Muscle of back (tissue), 11 donors: ENCODE data around the gene CRB2. TPM values are rescaled to one million over a fixed set of nuclear protein-coding genes. Genes with fewer than 3 reads are reported as not detected.
A peak's percentile ranks its signal among the peaks of the same experiment; 100 is the strongest.

Experiments used
- DNase-seq, 3 donors: peaks; one replicate each; pipeline versions ENCODE4 v3.0.0 to v3.0.0-alpha.2; 2013
- polyA plus RNA-seq, 10 donors: library from polyadenylated mRNA; unstranded; fragments of 120-200 nt; gene quantifications; one replicate each; pipeline ENCODE4 v1.2.1, GENCODE V29; 2013; ENCODE audit not compliant: insufficient read length in 10 of 10

Gene CRB2
- polyA plus RNA-seq, 10 donors, result 0.04 to 0.13 (median 0.10) TPM

DNA sequence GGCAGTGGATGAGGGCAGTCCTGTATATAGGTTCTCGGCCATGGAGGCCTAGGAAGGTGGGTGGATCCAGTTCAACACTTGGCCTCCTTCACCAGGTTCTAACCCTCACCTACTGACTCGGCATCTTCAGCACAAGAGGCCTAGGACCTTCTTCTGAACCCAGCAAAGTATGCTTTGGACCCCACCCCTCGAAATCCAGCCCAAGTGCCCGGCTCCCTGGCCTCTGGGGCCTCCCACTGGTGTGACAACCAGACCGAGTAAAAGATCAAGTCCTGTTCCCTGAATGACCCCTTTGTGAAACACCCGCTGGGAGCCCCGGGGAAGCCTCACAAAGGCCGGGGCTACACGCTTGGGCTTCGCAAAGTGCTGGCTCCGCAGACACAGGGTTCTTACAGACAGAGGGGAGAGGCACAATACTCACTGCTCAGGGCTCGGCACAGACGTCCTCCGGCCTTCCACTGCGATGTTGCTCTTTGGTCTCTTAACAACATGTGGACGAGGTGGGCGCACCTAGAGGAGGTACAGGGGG, 47.0 kb downstream of the CRB2 start:
- no peak for DNase-seq

DNA sequence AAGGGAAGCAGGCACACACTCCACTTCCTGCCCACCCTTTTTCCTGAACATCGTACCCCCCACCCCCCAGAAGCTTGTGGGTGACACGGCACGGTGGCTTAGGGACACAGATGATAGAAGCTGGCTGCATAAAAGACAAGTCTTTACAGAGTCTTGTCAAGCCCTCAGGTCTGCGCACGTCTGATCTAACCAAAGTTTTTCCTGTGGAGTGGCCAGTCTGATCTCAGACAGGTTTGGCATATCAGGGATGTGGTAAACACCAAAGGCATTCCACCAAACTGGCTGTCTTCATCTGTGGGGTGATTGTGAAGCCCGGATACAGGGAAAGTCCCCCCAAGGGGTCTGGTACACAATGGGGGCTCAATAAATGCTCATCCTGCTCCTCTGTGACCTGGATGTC, 50.0 kb downstream of the CRB2 start:
- no peak for DNase-seq

DNA sequence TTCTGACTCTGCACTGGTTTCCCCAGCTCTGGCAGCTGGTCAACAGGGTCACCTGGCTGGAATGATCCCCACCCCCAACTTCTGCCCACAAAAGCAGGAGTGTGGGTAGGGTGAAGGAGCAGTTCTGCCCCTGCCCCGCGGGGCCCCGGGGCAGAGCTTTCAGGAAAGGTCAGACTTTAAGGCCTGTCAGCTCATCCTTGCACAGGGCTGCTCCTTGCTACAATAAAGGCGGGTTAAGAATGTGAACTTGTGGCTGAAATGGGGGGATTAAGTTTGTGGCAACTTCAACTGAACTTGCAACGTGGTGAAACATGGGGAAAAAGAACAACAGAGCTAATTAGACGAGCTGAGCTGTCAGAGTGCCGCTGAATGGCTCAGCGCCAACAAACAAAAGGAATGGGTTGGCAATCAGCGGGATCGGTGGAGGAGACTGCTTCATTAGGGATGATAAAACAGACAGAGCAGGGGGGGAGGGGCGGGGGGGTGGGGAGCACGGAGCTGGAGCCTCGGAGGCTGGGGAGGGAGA, 50.8 kb downstream of the CRB2 start:
- DNase-seq, result no peak

DNA sequence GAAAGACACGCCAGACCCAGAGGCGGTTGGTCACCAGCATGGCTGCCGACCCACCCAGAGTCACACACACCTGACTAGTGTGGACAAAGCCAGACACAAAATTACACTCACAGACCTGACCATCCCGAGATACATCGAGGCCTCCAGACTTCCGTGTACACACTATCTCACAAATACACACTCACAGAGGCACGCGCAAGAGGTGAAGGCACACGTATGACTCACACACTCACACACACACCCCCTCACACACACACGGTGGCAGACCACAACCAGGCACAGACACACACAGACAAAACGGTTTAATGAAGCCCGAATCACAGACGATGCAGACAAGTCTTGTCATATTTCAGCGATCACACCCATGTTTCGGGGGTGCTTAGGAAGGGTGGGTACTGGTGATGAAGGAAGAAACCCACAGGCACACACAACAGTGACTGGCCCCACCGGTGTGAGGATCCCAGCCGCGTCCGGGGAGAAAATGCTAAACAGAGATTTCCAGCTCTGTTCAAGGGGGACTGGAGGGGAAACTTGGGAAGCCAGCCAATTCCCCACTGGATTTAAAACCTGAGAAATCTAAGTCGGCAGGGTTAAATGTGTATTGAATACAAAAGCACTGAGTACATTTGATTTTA, 51.3 kb downstream of the CRB2 start:
- DNase-seq, result peak in 1 of 3 donors; percentile 21

DNA sequence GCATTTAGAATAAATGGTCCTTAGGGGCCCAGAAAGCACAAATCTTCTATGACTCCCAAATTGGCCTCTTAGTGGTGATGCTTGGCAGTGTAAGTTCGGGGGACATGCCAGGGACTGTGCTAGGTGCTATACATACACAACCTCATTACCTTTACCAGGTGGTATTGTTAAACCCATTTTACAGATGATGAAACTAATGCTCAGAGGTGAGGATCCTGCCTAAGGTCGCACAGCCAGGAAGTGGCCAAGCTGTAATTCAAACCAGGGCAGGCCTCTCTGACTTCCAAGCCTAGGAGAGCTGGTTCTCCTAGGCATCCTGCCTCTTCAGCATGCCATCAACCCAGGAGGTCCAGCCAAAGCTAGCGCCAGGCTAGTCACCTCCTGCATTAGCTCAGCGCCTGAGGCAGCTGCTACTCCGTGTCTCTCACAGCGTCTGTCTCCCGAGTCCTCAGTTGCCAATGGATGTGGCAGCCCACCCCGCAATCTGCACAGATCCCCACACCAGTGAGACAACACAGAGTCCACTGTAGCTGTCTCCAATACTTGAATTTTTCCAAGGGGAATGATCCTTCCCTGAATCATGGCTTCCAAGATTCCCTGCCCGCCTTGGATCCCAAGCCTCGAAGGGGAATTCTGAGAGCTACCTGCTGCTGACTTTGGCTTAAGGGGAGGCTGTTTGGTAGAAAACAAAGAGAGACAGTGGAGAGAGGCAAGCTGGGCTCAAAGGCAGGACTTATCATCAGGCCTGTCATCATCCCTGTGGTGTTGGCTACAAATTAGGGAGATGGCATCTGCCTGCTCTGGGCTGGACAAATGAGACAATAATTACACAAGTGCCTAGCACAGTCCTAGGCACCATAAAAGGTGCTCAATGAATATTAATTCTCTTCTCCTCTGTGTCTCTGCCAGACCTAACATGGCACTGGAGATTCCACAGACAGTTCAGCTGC, 52.6 kb downstream of the CRB2 start:
- no peak for DNase-seq

DNA sequence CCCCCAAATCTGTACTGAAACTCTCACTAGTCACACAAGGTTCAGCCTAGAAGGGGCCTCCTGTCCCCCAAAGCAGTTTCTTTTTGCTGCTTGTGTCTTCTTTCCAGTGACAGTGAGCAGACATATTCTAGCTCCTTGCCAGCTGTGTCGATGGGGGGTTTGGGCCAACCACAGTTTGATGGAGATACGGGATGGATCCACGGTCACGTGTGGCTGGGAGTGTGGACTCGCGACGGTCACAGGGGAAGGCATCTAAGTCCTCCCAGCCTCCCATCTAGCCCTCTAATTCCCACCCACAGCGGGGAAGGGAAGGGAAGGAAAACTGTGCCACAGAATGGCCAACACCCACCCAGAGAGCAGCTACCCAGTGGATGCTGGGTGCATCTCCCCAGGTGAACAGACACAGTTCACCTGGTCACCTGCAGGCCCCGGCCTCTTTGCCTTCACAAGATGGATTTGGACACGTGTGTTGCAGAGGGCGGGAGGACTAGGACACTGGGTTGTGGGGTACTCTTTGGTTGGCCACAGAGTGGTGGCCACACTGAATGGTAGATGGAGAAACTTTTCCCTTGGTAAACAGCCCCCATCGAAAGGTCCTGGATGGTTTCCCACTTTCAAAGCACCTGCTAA, 54.4 kb downstream of the CRB2 start:
- DNase-seq, result no peak

DNA sequence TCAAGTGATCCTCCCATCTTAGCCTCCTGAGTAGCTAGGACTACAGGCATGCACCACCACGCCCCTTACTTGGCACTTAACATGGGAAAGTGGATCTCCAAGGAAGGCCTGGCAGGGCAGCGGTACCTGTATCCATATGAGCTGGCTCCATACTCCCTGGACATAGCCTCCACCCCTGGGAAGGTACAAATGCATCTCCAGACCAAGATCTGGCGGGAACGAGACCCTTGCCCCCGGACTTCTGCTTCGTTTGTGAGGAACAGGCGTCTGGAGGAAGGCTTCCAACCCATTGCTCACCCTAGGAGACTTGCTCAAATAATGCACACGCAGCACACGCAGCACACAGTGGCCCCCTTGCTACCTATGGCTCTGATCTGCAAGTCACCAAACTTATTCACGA, 55.2 kb downstream of the CRB2 start:
- no peak for DNase-seq

DNA sequence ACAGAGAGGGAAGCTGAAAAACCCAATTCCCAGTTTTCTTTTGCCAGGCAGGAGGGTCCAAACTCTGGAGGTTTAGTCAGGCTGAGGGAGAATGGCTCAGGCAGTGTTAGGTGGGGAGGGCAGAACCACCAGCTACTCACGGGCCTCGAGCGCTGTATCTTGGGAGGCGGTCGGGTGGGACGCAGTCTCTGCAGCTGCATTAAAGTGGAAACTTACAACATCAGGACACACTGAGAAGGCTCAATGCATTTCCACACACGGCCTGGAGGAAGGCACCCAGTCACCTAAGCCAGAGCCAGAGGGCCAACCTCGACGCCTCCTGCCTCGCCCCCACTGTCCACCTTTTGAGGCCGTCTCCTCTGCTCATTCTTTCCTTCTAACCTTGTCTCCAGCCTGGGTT, 55.6 kb downstream of the CRB2 start:
- DNase-seq, result no peak

DNA sequence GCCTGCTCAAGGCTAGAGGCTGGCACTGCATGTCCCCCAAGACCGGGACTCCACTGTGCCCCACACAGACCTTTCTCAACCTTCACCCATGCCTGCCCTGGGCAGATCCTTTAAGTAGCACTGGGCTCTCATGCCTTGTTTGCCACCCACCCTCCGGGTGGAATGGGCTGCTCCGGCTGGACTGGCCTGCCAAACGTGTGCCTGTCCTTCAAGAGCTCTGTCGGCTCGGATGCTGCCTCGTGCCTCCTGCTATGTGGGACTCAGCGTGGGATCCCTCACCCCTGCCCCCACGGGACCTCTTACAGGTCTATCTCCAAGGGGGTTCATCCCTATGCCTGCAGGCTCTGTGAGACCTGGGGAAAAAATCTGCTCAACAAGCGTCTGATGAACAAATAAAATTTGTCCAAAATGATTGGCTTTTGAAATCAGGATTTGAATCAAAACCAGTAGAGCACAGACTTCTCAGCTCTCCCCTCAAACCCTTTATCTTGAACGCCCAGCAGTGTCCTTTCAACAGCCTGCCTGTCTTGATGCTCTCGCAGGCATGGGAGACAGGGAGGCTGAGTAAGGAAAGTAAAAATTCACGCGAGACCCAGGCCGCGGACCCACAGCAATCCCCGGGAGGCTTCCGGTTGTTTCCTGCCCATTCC, 56.3 kb downstream of the CRB2 start:
- no peak for DNase-seq

DNA sequence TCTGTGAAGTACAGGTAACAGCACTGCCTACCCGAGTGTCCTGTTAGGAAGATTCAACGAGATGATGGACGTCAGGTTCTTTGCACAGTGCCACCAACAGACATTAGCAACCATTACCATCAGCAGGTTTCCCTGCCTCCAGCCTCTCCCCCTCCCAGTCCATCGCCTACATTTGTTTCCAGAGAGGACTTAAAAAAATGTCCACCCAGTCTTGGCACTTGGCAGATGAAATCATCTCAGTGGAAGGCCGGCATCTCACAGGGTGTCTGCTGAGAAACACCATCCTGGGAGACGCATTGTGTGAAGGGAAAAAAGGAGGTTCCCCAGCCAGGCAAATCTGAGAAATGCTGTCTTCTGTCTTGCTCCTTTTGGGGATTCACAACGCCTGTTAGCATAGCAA, 58.2 kb downstream of the CRB2 start:
- no peak for DNase-seq

DNA sequence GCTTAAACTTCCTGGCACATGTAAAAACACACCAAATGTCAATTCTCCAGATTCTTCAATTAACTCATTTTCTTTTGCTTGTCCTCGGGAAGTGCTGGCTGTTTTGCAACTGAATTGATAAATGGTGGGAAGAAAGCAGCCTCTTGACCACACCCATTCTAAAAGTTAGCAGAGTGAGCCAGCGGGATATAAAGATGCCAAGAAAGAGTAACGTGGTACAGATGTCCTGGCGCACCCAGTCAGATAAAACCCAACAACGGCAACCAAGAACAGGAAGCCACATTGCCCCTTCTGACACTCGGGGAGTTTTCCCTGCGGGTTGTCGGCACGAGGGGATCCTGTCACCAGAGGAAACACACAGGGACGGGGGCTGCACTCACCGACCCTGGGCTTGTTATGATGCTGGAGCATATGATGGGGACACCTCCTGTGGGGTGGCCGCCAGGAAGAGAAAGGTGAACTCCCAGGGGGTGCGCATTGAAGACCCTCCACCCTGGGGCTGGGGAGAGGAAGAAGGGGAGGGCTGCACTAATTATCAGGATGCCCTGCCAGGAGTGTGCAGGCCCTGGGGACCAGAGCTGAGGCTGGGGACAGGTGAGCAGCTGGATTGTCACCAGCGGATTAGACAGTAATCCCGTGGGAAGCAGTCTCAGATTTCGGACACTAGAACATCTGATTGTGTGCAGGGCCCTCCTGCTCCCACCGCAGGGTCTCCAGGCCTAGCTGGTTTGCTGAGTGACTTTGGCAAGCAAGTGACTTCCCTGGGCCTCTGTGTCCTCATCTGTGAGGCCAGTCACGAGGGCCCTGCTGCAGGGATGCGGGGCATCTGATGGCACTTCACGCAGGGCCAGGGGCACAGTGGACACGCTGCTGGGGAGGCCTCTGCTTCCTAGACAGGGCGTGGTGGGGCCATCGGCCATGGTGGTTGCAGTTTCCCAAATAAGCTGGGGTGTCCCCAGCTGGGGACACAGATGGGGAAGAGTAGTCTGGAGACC, 59.2 kb downstream of the CRB2 start:
- no peak for DNase-seq

DNA sequence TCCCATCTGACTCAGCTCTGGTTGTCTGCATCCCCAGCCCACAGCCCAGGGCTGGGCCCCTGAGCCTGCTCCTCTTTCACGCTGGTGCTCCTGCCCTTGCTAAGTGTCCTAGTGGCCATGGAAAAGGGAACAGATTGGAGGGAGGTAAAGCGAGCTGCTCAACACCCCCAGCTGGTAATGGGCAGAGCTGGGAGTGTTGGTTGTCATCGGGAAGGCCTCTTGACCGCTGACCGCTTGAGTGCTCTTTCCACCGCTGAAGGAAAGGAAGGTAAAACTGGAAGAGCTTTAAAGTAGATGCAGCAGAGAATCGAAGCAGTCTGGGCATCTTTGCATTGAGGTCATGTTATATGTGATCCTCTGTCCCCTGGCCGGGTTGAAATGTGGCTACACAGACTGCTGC, 60.2 kb downstream of the CRB2 start:
- no peak for DNase-seq

DNA sequence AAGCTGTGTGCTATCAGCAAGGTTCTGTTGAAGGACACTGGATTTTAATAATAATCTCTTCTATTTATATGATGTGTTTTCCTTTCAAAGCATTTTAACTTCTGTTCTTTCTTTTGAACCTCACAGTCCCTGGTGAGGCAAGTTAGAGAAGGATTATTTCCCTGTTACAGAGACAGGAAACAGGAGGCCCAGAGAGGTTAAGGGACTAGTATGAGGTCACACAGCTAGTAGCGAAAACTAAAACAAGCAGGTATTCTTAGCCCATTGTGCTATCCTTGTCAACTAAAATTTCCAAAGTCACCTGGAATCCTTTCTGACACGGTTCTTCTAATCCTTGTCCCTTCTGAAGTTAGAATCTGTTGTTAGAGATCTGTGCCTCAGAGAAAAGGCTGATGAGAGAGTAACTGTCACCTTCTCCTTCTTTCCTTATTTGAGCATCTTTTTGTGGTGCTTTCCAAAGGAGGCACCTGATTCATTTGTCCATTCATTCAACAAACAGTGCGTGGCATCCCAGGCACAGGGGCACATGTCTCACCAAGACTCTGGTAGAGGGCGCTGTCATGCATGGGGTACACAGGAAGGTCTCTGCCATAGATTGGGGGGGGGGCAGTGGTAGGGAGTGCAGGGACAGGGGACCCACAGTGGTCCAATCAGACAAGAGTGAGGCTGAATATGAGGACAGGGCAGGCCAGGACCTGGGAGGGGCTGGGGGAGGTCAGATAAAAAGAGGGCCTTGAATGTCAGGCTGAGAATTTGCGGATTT, 61.5 kb downstream of the CRB2 start:
- no peak for DNase-seq

DNA sequence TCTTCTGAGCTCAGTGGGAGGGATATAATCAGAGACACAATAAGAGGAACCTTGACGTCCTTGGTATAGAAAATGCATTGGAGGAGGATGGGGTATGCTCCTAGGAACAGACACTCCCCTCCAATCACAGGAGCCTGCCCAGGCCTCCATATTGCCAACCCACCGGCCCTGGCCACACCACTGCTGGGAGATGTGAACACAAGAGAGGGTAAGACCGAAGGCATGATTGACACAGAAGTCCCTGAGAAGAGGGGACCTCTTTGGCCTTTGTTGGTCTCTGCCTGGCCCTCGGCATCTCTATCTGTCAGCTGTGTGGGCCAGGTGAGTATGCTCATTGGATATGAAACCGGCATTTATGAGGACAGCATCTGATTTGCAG, 62.0 kb downstream of the CRB2 start:
- DNase-seq, result no peak

DNA sequence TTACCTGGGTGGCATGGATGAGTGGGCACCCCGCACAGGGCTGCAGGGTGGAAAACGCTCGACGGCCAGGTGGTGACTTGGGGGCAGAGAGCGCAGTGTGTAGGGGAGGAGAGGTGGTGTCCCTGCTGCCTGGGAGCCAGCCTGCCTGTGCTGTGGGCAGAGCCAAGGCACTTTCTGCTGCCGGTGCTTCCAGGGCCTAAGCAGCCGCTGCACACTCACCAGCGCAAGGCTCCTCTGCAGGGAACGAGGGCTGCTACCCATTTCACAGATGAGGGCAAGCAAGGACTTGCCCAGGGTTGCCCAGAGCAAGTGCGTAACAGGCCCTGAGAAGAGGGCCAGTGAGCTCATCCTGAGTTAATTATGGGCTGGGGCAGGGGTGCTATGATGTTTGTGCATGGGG, 62.5 kb downstream of the CRB2 start:
- DNase-seq, result no peak

DNA sequence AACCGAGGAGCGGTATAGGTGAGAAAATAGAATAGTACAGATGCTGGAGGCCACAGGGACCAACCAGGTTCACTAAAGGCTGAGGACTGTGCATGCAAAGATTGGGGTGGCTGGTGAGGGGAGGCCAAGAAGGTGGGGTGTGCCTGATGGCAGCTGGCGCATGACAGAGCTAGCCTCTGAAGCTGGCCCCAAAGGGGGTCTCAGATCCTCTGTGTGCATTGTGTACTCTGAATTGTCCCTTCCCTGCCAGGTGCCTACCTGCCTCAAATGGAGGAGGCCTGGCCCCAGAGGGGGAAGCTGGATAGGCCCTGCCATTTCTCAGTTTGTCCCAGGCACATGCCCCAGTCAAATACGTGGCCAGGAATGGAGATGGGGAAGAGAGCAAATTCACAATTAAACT, 63.1 kb downstream of the CRB2 start:
- DNase-seq, result no peak

DNA sequence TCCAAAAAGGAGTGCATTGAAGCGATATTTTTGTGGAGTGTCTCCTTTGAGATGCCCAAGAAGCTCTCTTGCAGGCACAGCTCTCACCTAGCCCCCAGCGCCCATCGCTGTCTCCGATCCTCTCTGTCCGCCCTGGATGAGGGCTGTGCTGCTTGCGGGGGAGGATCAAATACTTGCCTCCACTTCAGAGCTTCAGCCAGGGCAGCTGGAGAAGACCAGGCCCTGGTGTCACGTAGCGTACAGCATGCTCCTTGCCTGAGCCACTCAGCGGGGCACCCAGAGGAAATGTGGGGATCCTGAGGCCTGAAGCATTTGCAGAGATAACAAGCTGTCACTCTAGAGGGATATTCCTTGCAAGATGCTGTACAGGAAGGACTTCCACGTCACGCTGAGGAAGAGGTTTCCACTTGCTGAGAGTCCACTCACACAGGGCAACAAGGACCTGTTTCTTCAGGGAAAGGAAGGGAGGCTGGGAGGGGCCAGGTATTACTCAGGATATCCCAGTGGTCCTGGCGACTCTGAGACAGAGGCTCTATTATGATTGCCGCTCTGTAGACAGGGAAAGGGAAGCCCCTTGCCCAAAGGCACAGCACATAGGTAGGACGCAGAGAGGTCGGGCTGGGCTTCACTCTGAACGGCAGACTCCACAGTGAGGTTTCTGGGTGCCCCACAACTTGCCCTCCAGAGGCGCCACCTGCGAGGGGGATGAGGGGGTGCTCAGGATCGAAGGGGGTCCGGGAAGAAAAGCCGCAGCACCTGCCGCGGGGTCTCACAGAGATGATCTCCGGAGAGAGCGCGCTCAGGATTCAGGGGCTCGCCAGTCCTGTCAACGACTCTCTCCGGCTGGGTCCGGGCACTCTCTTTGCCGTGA, 64.0 kb downstream of the CRB2 start:
- no peak for DNase-seq

DNA sequence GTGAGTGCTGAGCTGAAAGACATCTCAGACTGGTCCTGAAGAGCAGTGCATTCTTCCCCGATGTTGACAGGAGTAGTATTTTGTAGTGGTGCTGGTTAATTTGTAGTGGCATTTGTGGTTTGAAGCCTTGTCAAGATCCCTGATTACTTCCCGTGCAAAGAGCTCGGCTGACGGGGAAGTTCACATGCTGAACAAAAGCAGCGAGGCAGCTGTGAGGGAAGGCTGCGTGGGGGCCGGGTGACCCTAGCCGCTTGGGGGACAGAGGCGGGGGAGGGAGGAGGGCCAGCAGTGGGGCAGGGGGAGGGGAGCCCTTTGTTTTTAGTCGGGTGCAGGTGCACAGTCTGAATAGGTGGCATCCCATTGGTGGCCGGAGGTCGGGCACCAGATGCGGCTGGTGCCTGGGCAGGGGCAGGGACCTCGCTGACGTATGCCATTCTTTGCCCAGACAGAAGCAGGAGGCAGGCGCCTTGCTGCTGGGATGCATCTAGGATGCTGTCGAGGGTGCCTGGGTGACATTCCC, 64.7 kb downstream of the CRB2 start:
- DNase-seq, result no peak

DNA sequence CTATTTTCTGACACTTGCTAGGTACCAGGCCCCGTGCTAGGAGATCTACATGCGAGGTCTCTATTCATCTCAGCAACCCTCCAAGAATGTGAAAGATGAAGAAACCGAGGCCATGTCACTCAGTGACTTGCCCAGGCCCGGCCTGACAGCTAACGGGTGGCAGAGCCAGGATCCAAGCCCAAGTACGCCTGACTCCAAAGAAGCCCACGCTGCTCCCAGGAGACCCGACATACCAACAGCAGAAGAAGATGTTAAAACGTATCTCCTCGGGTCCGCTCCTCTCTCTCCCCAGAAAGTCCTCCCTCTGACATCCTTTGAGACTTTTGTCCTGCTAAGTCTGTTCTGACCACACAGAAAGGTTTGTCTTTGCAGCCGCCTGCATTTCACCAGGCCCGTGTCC, 65.2 kb downstream of the CRB2 start:
- DNase-seq, result no peak
